ENCODE measurements around the gene LRP3. TPM values are rescaled to one million over a fixed set of nuclear protein-coding genes. Genes with fewer than 3 reads are reported as not detected.

LRP3 gene
- total and polyA plus RNA-seq, 2 of the 13 experiments (the other 11 are each of a cell fraction or from before 2014, with no cell fraction given), result 17.6 to 51.6 TPM

DNA sequence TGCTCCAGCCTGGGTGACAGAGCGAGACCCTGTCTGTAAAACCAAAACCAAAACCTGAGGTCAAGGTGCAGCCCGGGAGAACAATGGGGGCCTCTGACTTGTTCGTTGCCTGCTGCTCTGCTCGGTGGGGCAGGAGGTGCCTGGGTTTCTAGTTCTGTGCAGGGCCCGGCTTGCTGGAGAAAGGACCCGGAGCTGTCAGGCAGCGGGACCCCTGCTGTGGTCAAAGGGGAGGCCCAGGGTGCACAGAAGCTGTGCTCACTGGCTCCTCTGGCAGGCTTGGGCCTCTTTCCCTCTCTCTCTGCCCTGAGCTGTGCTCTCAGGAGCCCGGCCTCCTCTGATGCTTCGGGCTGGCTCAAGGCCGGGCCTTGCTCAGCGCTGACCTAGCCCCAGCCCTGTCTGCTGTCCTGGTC is 3.5 kb downstream of the LRP3 start (continued):
- TF ChIP-seq LCORL (IDR thresholded peaks at IDR 0.05) (no peak), LCORL (CRISPR knock-in tag; IDR thresholded peaks at IDR 0.05) (peak; percentile 70; the same call in 1 of the 2 replicates), NKX3-1 (CRISPR knock-in tag; IDR thresholded peaks at IDR 0.05) (no peak), HDAC1 (CRISPR knock-in tag; IDR thresholded peaks at IDR 0.05) (0 out of 2 replicates have a peak, but pooled peaks have one; percentile 21), AGO2 (optimal IDR thresholded peaks at IDR 0.05; ENCODE audit: low read depth, low read length) (peak; percentile 26), ZBTB33 (CRISPR knock-in tag; IDR thresholded peaks at IDR 0.05) (no peak), SOX5 (CRISPR knock-in tag; IDR thresholded peaks at IDR 0.05; ENCODE audit: borderline replicate concordance) (0 out of 2 replicates have a peak, but pooled peaks have one; percentile 67)
- TF ChIP-seq, protein P1, sequence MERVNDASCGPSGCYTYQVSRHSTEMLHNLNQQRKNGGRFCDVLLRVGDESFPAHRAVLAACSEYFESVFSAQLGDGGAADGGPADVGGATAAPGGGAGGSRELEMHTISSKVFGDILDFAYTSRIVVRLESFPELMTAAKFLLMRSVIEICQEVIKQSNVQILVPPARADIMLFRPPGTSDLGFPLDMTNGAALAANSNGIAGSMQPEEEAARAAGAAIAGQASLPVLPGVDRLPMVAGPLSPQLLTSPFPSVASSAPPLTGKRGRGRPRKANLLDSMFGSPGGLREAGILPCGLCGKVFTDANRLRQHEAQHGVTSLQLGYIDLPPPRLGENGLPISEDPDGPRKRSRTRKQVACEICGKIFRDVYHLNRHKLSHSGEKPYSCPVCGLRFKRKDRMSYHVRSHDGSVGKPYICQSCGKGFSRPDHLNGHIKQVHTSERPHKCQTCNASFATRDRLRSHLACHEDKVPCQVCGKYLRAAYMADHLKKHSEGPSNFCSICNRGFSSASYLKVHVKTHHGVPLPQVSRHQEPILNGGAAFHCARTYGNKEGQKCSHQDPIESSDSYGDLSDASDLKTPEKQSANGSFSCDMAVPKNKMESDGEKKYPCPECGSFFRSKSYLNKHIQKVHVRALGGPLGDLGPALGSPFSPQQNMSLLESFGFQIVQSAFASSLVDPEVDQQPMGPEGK (CRISPR knock-in tag; IDR thresholded peaks at IDR 0.05), result peak; percentile 34; the same call in 1 of the 2 replicates

DNA sequence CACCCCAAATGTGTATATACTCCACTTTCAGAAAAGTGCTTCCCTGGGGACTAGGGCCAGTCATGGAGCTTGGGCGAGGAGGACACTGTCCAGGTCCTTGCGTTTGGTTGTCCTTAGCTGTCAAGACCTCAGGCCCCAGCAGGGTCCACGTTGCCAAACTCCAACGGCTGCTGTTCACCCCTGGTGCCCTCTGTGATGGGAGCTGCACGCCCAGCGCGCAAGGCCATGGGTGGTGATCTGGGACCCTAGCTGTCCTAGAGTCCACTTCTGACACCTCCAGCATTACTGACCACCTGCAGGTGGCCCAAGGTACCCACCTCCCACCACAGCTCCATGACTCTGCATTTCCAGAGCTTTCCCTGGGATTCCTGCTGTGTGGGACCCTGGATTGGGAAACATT is 4.0 kb downstream of the LRP3 start:
- Histone ChIP-seq H3K79me2 (ENCODE audit: insufficient read depth, low read length) (peaks cover 15% of the 10 kb centered on the region), H3K36me3 (replicated peaks in 1 of 2; ENCODE audit: control insufficient read depth in 1 of 2, insufficient read depth in 2 of 2, low read length in 2 of 2) (peaks cover 10 to 38% of the 10 kb centered on the region in 2 experiments), H2AFZ (ENCODE audit: low read length) (no peak overlapping the region), H3K9ac (ENCODE audit: insufficient read depth, low read depth, low read length) (no peak overlapping the region), H3K27me3 (ENCODE audit: control insufficient read depth in 1 of 2, insufficient read depth in 2 of 2, low read length in 2 of 2) (no peaks in the 10 kb centered on the region), H3K27ac (ENCODE audit: extremely low read length, insufficient read depth, low read length) (peak overlapping the region; percentile 52), H3K4me2 (ENCODE audit: low read depth, low read length) (peak overlapping the region; percentile 61), H3K4me1 (ENCODE audit: insufficient read depth, low read length) (peaks cover 51% of the 10 kb centered on the region), H3K9me3 (ENCODE audit: low read length) (no peaks in the 10 kb centered on the region), H4K20me1 (ENCODE audit: insufficient read depth, low read length) (no peaks in the 10 kb centered on the region), H3K4me3 (replicated peaks in 1 of 3; ENCODE audit: insufficient read depth in 1 of 3, low read depth in 2 of 3, low read length in 3 of 3) (no peak overlapping the region)
- ChIA-PET POLR2A (interaction anchor here (1.3 to 2.4 kb wide), 2 partner anchors 22 to 105 kb away, joined by 3 to 9 read pairs; partner anchors contain the start of gene CEBPA), CTCF (ENCODE audit: low intra/inter-chr PET ratio, low total read pairs) (no interaction called here)
- no peak for DNase-seq (ENCODE audit: low spot score)
- FAIRE-seq, result no peak
- 100% methylated on average over 1 of the region's 7 CpGs for WGBS (ENCODE audit: low lambda C conversion rate)
- no TSS peak for BruUV-seq (replicated peaks)
- no peak for ATAC-seq
- in situ Hi-C loops (cut with HindIII; ENCODE audit: extremely low pct_ligation_motif_present, low pct_unique_long_range_greater_than_20kb), result no loop called here
- intact Hi-C loops (cut with micrococcal nuclease; ENCODE audit: unreplicated experiment), result no loop called here
- TF ChIP-seq ZSCAN20 (CRISPR knock-in tag; IDR thresholded peaks at IDR 0.05; ENCODE audit: borderline replicate concordance) (no peak), UBTF (CRISPR knock-in tag; IDR thresholded peaks at IDR 0.05) (0 out of 2 replicates have a peak, but pooled peaks have one; percentile 5), ZNF577 (CRISPR knock-in tag; IDR thresholded peaks at IDR 0.05; ENCODE audit: borderline replicate concordance, low read depth) (no peak), POLR2AphosphoS2 (IDR thresholded peaks at IDR 0.05; ENCODE audit: low read depth, low read length) (no peak), JUNB (CRISPR knock-in tag; IDR thresholded peaks at IDR 0.05; ENCODE audit: borderline replicate concordance) (no peak), KLF9 (CRISPR knock-in tag; IDR thresholded peaks at IDR 0.05; ENCODE audit: low read depth) (no peak)
- TF ChIP-seq, protein P2, sequence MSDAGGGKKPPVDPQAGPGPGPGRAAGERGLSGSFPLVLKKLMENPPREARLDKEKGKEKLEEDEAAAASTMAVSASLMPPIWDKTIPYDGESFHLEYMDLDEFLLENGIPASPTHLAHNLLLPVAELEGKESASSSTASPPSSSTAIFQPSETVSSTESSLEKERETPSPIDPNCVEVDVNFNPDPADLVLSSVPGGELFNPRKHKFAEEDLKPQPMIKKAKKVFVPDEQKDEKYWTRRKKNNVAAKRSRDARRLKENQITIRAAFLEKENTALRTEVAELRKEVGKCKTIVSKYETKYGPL (CRISPR knock-in tag; IDR thresholded peaks at IDR 0.05), result no peak
